ENCODE data around the gene APBA2. TPM values are rescaled to one million over a fixed set of nuclear protein-coding genes. Genes with fewer than 3 reads are reported as not detected.

Gene APBA2
- total RNA-seq, 1 experiment from 2014 or later: 11.2 TPM

DNA sequence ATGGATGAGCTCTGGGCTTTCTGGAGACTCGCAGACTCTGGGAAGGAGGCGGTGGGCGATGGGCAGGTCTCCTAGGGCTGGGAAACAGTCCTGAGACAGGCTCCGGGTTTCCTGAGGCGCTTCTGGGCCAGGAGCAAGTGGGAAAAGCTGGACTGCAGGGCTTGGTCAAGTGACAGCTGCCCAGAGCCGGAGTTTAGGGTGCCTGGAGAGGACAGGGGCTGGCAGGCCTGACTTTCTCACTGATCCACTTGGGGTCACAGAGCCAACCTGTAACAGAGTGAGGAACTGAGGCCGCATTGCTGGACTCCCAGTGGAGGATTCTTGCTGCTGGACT, 107.9 kb downstream of the APBA2 start (continued):
- no peak for TF ChIP-seq TCF7 (CRISPR knock-in tag; IDR thresholded peaks at IDR 0.05; ENCODE audit: low read depth)
- TF ChIP-seq, protein P1, sequence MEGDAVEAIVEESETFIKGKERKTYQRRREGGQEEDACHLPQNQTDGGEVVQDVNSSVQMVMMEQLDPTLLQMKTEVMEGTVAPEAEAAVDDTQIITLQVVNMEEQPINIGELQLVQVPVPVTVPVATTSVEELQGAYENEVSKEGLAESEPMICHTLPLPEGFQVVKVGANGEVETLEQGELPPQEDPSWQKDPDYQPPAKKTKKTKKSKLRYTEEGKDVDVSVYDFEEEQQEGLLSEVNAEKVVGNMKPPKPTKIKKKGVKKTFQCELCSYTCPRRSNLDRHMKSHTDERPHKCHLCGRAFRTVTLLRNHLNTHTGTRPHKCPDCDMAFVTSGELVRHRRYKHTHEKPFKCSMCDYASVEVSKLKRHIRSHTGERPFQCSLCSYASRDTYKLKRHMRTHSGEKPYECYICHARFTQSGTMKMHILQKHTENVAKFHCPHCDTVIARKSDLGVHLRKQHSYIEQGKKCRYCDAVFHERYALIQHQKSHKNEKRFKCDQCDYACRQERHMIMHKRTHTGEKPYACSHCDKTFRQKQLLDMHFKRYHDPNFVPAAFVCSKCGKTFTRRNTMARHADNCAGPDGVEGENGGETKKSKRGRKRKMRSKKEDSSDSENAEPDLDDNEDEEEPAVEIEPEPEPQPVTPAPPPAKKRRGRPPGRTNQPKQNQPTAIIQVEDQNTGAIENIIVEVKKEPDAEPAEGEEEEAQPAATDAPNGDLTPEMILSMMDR (IDR thresholded peaks at IDR 0.05): no peak
- no peak for TF ChIP-seq ZNF423 (CRISPR knock-in tag; IDR thresholded peaks at IDR 0.05)
- TF ChIP-seq NFATC4 (CRISPR knock-in tag; IDR thresholded peaks at IDR 0.05): no peak

DNA sequence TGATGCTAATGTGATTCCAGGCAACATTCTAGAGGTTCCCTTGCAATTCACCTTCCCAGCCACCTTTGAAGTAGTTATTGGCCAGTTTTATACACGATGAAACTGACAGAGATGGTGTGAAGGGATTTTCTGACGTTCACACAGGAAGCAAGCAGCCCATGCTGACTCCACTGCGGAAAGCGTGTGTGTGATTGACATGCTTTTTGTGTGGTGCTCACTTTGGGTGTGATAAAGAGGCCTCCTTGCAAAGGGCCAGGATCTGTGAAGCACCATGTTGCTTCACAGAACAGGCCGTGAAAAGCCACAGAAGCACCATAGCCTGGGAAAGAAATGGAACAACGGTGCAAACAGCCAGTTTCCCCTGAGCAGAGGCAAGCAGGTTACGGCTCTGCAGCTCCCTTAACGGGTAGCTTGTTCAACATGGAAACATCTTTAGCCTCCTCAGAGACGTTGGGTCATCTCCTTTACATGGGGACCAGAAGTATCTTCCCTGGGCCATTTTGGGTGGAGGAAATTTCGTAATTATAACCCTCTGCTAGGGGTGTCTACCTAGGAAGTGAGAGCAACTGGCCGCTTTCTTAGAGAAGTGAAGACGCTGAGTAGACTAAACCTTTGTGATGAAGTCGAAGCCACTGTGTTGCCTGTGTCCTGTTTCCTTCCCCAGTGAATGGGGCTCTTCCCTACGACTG, 108.5 kb downstream of the APBA2 start:
- DNase-seq (ENCODE audit: low spot score) (no peak), ATAC-seq (no peak)
- CTCF ChIA-PET: interaction anchor here (1.0 to 4.5 kb wide), 8 partner anchors 10 to 972 kb away, joined by 3 to 37 read pairs (median 4); no protein-coding TSS in a partner anchor
- no peak overlapping the region for H3K27ac Mint-ChIP-seq
- H3K4me1 Mint-ChIP-seq: peaks cover 28% of the 10 kb centered on the region
- POLR2A ChIA-PET: no interaction called here
- no peaks in the 10 kb centered on the region for H3K36me3 Mint-ChIP-seq
- no peak overlapping the region for H3K4me3 Mint-ChIP-seq
- H3K27me3 Mint-ChIP-seq (ENCODE audit: low read depth): no peaks in the 10 kb centered on the region
- peaks cover 4% of the 10 kb centered on the region; the same call in 1 of the 2 replicates for H3K9me3 Mint-ChIP-seq
- TF ChIP-seq, protein P2, sequence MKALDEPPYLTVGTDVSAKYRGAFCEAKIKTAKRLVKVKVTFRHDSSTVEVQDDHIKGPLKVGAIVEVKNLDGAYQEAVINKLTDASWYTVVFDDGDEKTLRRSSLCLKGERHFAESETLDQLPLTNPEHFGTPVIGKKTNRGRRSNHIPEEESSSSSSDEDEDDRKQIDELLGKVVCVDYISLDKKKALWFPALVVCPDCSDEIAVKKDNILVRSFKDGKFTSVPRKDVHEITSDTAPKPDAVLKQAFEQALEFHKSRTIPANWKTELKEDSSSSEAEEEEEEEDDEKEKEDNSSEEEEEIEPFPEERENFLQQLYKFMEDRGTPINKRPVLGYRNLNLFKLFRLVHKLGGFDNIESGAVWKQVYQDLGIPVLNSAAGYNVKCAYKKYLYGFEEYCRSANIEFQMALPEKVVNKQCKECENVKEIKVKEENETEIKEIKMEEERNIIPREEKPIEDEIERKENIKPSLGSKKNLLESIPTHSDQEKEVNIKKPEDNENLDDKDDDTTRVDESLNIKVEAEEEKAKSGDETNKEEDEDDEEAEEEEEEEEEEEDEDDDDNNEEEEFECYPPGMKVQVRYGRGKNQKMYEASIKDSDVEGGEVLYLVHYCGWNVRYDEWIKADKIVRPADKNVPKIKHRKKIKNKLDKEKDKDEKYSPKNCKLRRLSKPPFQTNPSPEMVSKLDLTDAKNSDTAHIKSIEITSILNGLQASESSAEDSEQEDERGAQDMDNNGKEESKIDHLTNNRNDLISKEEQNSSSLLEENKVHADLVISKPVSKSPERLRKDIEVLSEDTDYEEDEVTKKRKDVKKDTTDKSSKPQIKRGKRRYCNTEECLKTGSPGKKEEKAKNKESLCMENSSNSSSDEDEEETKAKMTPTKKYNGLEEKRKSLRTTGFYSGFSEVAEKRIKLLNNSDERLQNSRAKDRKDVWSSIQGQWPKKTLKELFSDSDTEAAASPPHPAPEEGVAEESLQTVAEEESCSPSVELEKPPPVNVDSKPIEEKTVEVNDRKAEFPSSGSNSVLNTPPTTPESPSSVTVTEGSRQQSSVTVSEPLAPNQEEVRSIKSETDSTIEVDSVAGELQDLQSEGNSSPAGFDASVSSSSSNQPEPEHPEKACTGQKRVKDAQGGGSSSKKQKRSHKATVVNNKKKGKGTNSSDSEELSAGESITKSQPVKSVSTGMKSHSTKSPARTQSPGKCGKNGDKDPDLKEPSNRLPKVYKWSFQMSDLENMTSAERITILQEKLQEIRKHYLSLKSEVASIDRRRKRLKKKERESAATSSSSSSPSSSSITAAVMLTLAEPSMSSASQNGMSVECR (CRISPR knock-in tag; IDR thresholded peaks at IDR 0.05; ENCODE audit: borderline replicate concordance): no peak
- no peak for TF ChIP-seq CBFB (CRISPR knock-in tag; IDR thresholded peaks at IDR 0.05; ENCODE audit: low read depth)
- no peak for TF ChIP-seq HMGA2 (CRISPR knock-in tag; IDR thresholded peaks at IDR 0.05)
- TF ChIP-seq, protein P3, sequence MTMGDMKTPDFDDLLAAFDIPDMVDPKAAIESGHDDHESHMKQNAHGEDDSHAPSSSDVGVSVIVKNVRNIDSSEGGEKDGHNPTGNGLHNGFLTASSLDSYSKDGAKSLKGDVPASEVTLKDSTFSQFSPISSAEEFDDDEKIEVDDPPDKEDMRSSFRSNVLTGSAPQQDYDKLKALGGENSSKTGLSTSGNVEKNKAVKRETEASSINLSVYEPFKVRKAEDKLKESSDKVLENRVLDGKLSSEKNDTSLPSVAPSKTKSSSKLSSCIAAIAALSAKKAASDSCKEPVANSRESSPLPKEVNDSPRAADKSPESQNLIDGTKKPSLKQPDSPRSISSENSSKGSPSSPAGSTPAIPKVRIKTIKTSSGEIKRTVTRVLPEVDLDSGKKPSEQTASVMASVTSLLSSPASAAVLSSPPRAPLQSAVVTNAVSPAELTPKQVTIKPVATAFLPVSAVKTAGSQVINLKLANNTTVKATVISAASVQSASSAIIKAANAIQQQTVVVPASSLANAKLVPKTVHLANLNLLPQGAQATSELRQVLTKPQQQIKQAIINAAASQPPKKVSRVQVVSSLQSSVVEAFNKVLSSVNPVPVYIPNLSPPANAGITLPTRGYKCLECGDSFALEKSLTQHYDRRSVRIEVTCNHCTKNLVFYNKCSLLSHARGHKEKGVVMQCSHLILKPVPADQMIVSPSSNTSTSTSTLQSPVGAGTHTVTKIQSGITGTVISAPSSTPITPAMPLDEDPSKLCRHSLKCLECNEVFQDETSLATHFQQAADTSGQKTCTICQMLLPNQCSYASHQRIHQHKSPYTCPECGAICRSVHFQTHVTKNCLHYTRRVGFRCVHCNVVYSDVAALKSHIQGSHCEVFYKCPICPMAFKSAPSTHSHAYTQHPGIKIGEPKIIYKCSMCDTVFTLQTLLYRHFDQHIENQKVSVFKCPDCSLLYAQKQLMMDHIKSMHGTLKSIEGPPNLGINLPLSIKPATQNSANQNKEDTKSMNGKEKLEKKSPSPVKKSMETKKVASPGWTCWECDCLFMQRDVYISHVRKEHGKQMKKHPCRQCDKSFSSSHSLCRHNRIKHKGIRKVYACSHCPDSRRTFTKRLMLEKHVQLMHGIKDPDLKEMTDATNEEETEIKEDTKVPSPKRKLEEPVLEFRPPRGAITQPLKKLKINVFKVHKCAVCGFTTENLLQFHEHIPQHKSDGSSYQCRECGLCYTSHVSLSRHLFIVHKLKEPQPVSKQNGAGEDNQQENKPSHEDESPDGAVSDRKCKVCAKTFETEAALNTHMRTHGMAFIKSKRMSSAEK (CRISPR knock-in tag; IDR thresholded peaks at IDR 0.05; ENCODE audit: borderline replicate concordance): no peak
- TF ChIP-seq GABPB1 (CRISPR knock-in tag; IDR thresholded peaks at IDR 0.05): no peak
- TF ChIP-seq, protein P4, sequence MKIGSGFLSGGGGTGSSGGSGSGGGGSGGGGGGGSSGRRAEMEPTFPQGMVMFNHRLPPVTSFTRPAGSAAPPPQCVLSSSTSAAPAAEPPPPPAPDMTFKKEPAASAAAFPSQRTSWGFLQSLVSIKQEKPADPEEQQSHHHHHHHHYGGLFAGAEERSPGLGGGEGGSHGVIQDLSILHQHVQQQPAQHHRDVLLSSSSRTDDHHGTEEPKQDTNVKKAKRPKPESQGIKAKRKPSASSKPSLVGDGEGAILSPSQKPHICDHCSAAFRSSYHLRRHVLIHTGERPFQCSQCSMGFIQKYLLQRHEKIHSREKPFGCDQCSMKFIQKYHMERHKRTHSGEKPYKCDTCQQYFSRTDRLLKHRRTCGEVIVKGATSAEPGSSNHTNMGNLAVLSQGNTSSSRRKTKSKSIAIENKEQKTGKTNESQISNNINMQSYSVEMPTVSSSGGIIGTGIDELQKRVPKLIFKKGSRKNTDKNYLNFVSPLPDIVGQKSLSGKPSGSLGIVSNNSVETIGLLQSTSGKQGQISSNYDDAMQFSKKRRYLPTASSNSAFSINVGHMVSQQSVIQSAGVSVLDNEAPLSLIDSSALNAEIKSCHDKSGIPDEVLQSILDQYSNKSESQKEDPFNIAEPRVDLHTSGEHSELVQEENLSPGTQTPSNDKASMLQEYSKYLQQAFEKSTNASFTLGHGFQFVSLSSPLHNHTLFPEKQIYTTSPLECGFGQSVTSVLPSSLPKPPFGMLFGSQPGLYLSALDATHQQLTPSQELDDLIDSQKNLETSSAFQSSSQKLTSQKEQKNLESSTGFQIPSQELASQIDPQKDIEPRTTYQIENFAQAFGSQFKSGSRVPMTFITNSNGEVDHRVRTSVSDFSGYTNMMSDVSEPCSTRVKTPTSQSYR (CRISPR knock-in tag; IDR thresholded peaks at IDR 0.05): no peak
- no peak for TF ChIP-seq NR2C2 (CRISPR knock-in tag; IDR thresholded peaks at IDR 0.05)
- TF ChIP-seq, protein P5, sequence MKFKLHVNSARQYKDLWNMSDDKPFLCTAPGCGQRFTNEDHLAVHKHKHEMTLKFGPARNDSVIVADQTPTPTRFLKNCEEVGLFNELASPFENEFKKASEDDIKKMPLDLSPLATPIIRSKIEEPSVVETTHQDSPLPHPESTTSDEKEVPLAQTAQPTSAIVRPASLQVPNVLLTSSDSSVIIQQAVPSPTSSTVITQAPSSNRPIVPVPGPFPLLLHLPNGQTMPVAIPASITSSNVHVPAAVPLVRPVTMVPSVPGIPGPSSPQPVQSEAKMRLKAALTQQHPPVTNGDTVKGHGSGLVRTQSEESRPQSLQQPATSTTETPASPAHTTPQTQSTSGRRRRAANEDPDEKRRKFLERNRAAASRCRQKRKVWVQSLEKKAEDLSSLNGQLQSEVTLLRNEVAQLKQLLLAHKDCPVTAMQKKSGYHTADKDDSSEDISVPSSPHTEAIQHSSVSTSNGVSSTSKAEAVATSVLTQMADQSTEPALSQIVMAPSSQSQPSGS (CRISPR knock-in tag; IDR thresholded peaks at IDR 0.05; ENCODE audit: borderline replicate concordance, low read depth): no peak
- no peak for TF ChIP-seq NFYB (CRISPR knock-in tag; conservative IDR thresholded peaks at IDR 0.05; ENCODE audit: low read depth)
- no peak for TF ChIP-seq ETV6 (CRISPR knock-in tag; IDR thresholded peaks at IDR 0.05)
- TF ChIP-seq, protein P6, sequence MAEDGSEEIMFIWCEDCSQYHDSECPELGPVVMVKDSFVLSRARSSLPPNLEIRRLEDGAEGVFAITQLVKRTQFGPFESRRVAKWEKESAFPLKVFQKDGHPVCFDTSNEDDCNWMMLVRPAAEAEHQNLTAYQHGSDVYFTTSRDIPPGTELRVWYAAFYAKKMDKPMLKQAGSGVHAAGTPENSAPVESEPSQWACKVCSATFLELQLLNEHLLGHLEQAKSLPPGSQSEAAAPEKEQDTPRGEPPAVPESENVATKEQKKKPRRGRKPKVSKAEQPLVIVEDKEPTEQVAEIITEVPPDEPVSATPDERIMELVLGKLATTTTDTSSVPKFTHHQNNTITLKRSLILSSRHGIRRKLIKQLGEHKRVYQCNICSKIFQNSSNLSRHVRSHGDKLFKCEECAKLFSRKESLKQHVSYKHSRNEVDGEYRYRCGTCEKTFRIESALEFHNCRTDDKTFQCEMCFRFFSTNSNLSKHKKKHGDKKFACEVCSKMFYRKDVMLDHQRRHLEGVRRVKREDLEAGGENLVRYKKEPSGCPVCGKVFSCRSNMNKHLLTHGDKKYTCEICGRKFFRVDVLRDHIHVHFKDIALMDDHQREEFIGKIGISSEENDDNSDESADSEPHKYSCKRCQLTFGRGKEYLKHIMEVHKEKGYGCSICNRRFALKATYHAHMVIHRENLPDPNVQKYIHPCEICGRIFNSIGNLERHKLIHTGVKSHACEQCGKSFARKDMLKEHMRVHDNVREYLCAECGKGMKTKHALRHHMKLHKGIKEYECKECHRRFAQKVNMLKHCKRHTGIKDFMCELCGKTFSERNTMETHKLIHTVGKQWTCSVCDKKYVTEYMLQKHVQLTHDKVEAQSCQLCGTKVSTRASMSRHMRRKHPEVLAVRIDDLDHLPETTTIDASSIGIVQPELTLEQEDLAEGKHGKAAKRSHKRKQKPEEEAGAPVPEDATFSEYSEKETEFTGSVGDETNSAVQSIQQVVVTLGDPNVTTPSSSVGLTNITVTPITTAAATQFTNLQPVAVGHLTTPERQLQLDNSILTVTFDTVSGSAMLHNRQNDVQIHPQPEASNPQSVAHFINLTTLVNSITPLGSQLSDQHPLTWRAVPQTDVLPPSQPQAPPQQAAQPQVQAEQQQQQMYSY (CRISPR knock-in tag; IDR thresholded peaks at IDR 0.05): no peak
- TF ChIP-seq NR1H2 (CRISPR knock-in tag; IDR thresholded peaks at IDR 0.05): no peak
- no peak for TF ChIP-seq RORB (CRISPR knock-in tag; IDR thresholded peaks at IDR 0.05)
- TF ChIP-seq MXD4 (CRISPR knock-in tag; IDR thresholded peaks at IDR 0.05; ENCODE audit: borderline replicate concordance): no peak
